Activated CD8-positive, alpha-beta T cell treated with anti-CD3 and anti-CD28 coated beads, Interleukin-2, amount 10 ng/mL, durations not matched to agents 7 days and 5 days (primary cell): ENCODE measurements around the gene PILRB. TPM values are rescaled to one million over a fixed set of nuclear protein-coding genes. Genes with fewer than 3 reads are reported as not detected.
A peak's percentile ranks its signal among the peaks of the same experiment; 100 is the strongest.
"Not testable (repeated sequence)": the region's sequence is repeated elsewhere in the genome, so short reads cannot be mapped to it uniquely, and the experiment has no call there.

ENCODE experiments used
- ATAC-seq: fragments of 150-1000 bp; cut with Tn5 transposase; one replicate; pipeline ENCODE4 v1.10.0; 2021; ENCODE audit warnings: moderate library complexity
- CTCF ChIA-PET: fragments of 350-600 bp; sonication (Branson Sonifier 250); formaldehyde crosslinking; loops from one replicate; lab custom pipeline; 2021; ENCODE audit warnings: antibody characterized with exemption; lab: Charles Lee
- POLR2A ChIA-PET: fragments of 350-600 bp; sonication (Branson Sonifier 250); formaldehyde crosslinking; loops from one replicate; lab custom pipeline; 2021; ENCODE audit warnings: antibody characterized with exemption; lab: Charles Lee
- DNase-seq: peaks from one replicate; pipeline ENCODE4 v3.0.0-alpha.2; 2020
- H3K27ac Mint-ChIP-seq: one replicate; pipeline ENCODE4 v1.8.0; 2021; ENCODE audit warnings: mild to moderate bottlenecking, mixed read lengths
- H3K27me3 Mint-ChIP-seq: one replicate; pipeline ENCODE4 v1.8.0; 2021; ENCODE audit warnings: low read depth, mixed read lengths
- H3K36me3 Mint-ChIP-seq: one replicate; pipeline ENCODE4 v1.8.0; 2021; ENCODE audit warnings: low read depth, mixed read lengths
- H3K4me1 Mint-ChIP-seq: one replicate; pipeline ENCODE4 v1.8.0; 2021; ENCODE audit warnings: low read depth, mixed read lengths
- H3K4me3 Mint-ChIP-seq: one replicate; pipeline ENCODE4 v1.8.0; 2021; ENCODE audit warnings: mild to moderate bottlenecking, mixed read lengths
- H3K9me3 Mint-ChIP-seq: one replicate; pipeline ENCODE4 v1.8.0; 2022; ENCODE audit warnings: mixed read lengths; ENCODE audit not compliant: insufficient read depth
- total RNA-seq, 2 experiments: library from RNA; stranded (reverse); gene quantifications; one replicate each; pipeline ENCODE4 v1.2.3, GENCODE V29; 2021

Gene PILRB
- total RNA-seq, 2 experiments from 2014 or later = 75.7 to 77.2 TPM

DNA sequence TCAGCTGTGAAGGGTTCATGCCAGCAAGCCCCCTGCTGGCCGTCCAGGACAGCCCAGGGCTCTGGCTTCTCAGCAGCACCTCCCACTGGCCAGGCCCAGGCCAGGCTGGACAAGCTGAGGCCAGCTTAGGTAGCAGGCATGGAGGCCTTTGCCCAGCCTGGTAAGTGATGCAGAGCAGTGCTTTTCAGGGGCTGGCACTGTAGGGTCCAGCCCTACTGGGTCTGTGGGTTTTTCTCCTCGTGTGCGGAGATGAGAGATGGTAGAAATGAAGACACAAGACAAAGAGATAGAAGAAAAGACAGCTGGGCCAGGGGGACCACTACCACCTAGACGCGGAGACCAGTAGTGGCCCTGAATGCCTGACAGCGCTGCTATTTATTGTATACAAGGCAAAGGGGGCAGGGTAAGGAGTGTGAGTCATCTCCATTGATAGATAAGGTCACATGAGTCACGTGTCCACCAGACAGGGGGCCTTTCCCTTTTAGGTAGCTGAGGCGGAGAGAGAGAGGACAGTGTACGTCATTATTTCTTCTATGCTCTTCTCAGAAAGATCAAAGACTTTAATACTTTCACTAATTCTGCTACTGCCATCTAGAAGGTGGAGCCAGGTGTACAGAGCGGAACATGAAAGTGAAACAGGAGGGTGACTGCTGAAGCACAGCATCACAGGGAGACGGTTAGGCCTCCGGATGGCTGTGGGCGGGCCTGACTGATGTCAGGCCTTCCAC, 13.2 kb upstream of the PILRB start:
- Mint-ChIP-seq H3K4me3 (peak overlapping the region; percentile 75), H3K4me1 (peaks cover 39% of the 10 kb centered on the region), H3K27ac (peak overlapping the region; percentile 96), H3K36me3 (peaks cover 65% of the 10 kb centered on the region)
- ChIA-PET POLR2A (interaction anchor here (0.6 to 1.6 kb wide), 5 partner anchors 9 to 244 kb away, joined by 3 to 5 read pairs (median 4); partner anchors contain the start of genes AP4M1, MCM7 and PVRIG), CTCF (interaction anchor here (0.6 to 2.8 kb wide), 11 partner anchors 19 to 221 kb away, joined by 3 to 13 read pairs (median 4); no protein-coding TSS in a partner anchor)
- H3K9me3 Mint-ChIP-seq, H3K27me3 Mint-ChIP-seq: not testable (repeated sequence)
- peak; percentile 91 for DNase-seq
- ATAC-seq = peak; percentile 91

DNA sequence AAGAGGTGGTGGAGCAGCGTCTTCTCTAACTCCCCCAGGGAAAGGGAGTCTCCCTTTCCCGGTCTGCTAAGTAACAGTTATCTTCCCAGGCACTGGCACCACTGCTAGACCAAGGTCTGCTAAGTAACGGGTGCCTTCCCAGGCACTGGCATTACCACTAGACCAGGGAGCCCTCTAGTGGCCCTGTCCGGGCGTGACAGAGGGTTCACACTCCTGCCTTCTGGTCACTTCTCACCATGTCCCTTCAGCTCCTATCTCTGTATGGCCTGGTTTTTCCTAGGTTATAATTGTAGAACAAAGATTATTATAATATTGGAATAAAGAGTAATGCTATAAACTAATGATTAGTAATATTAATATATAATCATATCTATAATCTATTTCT, 12.6 kb upstream of the PILRB start:
- ATAC-seq (peak; percentile 42), DNase-seq (peak; percentile 80)
- ChIA-PET POLR2A (interaction anchor here (0.6 to 1.6 kb wide), 5 partner anchors 10 to 244 kb away, joined by 3 to 5 read pairs (median 4); partner anchors contain the start of genes AP4M1, MCM7 and PVRIG), CTCF (interaction anchor here (0.8 to 2.8 kb wide), 10 partner anchors 19 to 221 kb away, joined by 3 to 13 read pairs (median 4); no protein-coding TSS in a partner anchor)
- peak overlapping the region; percentile 96 for H3K27ac Mint-ChIP-seq
- peak overlapping the region; percentile 75 for H3K4me3 Mint-ChIP-seq
- peaks cover 40% of the 10 kb centered on the region for H3K4me1 Mint-ChIP-seq
- peaks cover 66% of the 10 kb centered on the region for H3K36me3 Mint-ChIP-seq
- H3K27me3 Mint-ChIP-seq, H3K9me3 Mint-ChIP-seq: not testable (repeated sequence)

DNA sequence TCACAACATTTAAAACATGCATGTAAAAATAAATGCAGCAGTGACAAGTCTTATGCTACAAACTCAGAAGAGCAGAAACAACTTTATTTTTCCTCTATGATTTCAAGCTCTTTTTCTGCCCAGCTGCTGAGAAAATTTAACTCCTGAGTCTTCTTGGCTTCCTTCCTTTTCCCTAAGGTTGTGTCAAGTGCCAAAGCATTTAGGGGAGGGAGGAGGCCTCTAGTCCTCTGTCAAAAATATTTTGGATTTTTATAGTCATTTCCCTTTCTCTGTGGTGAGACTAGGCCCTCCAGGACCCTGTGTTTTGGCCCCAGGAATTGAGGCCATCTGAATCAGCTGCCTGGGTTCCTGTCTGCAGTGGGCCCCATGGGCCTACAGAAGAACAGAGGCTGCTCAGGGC, 11.0 kb upstream of the PILRB start:
- no peaks in the 10 kb centered on the region for H3K9me3 Mint-ChIP-seq
- H3K36me3 Mint-ChIP-seq = peaks cover 70% of the 10 kb centered on the region
- ChIA-PET CTCF (interaction anchor here (0.7 to 2.8 kb wide), 7 partner anchors 54 to 433 kb away, joined by 3 to 13 read pairs (median 3); no protein-coding TSS in a partner anchor), POLR2A (interaction anchor here (1.5 kb wide), 1 partner anchor 81 kb away, joined by 7 read pairs; the partner anchor contains the start of gene ZCWPW1)
- no peaks in the 10 kb centered on the region for H3K27me3 Mint-ChIP-seq
- no peak for ATAC-seq
- no peak for DNase-seq
- H3K4me3 Mint-ChIP-seq = no peak overlapping the region
- H3K4me1 Mint-ChIP-seq = peaks cover 48% of the 10 kb centered on the region
- peak overlapping the region; percentile 13 for H3K27ac Mint-ChIP-seq

DNA sequence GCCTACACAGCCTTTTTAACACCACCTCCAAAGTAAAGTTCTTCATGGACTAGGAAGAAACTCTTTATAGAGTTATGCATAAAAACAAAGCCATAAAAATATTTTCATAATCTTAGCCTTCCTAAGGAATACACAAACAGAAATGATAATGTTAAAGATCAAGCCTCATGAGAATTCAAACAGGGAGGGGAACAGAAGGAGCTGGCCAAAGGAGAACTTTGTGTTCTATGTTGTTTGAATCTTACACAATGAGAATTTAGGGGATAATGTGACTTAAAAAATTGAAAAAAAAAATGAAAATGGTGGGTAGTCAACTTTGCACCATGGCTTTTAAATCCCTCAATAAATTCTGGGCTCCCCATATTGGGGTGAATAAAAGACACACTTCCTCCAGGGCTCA, 9.1 kb upstream of the PILRB start:
- H3K4me1 Mint-ChIP-seq = peaks cover 54% of the 10 kb centered on the region
- no peaks in the 10 kb centered on the region for H3K9me3 Mint-ChIP-seq
- H3K27me3 Mint-ChIP-seq = no peaks in the 10 kb centered on the region
- no peak overlapping the region for H3K4me3 Mint-ChIP-seq
- peaks cover 70% of the 10 kb centered on the region for H3K36me3 Mint-ChIP-seq
- ChIA-PET POLR2A (interaction anchor here (0.9 kb wide), 1 partner anchor 429 kb away, joined by 3 read pairs; the partner anchor contains the start of gene TRIM4), CTCF (interaction anchor here (0.9 kb wide), 1 partner anchor 216 kb away, joined by 3 read pairs; no protein-coding TSS in a partner anchor)
- no peak for DNase-seq
- no peak for ATAC-seq
- no peak overlapping the region for H3K27ac Mint-ChIP-seq

DNA sequence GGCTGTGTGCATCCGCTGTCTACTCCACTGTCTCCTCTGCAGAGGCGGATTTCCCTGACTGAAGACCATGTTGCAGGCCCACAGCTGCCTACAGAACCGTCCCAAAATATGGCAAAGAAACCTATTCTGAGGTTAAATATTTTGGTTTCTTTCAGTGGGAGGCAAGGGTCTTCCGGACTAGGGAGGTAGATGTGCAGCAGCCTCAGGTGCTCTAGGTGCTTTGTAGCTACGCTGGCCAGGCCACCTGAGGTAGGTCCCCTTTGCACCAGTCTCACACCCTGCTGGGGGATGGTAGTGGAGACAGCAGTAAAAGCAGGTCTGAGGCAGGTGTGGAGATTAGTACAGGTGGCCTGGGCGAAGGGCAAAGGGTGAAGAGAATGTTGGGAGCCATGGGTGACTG, 8.2 kb upstream of the PILRB start:
- ChIA-PET CTCF (no interaction called here), POLR2A (no interaction called here)
- Mint-ChIP-seq H3K27me3 (no peaks in the 10 kb centered on the region), H3K4me3 (no peak overlapping the region), H3K4me1 (peaks cover 47% of the 10 kb centered on the region), H3K27ac (peak overlapping the region; percentile 44), H3K36me3 (peaks cover 64% of the 10 kb centered on the region), H3K9me3 (no peaks in the 10 kb centered on the region)
- DNase-seq (no peak), ATAC-seq (no peak)

DNA sequence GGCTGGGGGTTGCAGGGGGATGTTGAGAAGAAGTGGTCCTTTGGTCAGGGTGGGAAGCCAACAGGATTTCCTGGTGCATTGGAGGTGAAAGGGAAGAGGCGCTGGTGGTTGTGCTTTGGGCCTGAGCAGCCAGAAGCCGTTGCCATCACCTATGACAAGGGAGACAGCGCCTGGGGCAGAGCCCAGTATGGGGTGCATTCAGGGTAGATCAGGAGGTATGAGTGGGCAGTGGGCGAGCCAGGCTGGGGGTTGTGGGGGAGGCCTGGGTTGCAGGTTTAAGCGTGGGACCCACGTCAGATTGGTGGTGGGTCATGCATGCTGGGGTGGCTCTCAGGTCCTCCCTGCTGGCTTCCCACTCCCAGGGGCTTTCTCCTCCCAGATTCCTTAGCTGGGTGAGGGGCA, 6.3 kb upstream of the PILRB start:
- Mint-ChIP-seq H3K4me3 (peak overlapping the region; percentile 74), H3K36me3 (peaks cover 63% of the 10 kb centered on the region), H3K4me1 (peaks cover 44% of the 10 kb centered on the region), H3K9me3 (no peaks in the 10 kb centered on the region), H3K27ac (peak overlapping the region; percentile 92), H3K27me3 (no peaks in the 10 kb centered on the region)
- CTCF ChIA-PET = no interaction called here
- ATAC-seq (peak; percentile 35), DNase-seq (no peak)
- POLR2A ChIA-PET = no interaction called here

DNA sequence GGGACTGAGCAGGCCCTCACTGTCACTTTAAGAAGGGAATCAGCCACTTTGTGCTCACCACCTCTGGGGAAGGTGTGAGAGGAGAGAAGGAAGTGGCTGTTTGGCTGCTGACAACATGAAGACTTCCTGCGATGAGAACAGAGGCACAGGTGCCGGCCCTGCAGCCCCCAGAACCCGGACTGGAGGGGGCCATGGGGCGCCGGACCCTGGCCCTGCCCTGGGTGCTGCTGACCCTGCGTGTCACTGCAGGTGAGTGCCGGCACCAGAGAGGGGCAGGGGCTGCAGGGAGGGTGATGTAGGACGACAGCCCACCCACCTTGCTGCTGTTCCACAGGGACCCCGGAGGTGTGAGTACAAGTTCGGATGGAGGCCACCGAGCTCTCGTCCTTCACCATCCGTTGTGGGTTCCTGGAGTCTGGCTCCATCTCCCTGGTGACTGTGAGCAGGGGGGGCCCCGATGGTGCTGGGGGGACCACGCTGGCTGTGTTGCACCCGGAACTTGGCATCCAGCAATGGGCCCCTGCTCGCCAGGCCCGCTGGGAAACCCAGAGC, 5.6 kb upstream of the PILRB start:
- Mint-ChIP-seq H3K4me1 (peaks cover 44% of the 10 kb centered on the region), H3K27ac (peak overlapping the region; percentile 92), H3K4me3 (peak overlapping the region; percentile 74), H3K36me3 (peaks cover 59% of the 10 kb centered on the region)
- POLR2A ChIA-PET, H3K27me3 Mint-ChIP-seq, H3K9me3 Mint-ChIP-seq, DNase-seq, CTCF ChIA-PET: not testable (repeated sequence)
- ATAC-seq = peak; percentile 83

DNA sequence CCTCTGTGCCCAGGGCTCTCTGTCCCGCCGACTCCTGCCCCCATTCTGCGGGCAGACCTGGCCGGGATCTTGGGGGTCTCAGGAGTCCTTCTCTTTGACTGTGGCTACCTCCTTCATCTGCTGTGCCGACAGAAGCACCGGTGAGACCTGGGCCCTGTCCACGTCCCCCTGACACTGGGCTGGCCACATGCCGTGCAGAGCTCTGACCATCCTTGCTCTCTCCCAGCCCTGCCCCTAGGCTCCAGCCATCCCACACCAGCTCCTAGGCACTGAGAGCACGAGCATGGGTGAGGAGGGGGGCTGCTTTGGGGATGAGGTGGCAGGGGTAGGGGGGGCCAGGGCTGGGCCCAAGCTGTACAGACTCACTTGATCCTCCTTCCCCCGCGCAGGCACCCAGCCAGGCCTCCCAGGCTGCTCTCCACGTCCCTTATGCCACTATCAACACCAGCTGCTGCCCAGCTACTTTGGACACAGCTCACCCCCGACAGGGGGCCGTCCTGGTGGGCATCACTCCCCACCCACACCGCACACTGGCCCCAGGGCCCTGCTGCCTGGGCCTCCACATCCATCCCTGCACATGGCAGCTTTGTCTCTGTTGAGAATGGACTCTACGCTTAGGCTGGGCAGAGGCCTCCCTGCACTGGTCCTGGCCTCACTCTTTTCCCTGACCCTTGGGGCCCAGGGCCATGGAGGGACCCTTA, 4.8 kb upstream of the PILRB start:
- Mint-ChIP-seq H3K4me3 (peak overlapping the region; percentile 67), H3K9me3 (no peaks in the 10 kb centered on the region), H3K4me1 (peaks cover 44% of the 10 kb centered on the region), H3K36me3 (peaks cover 55% of the 10 kb centered on the region), H3K27me3 (no peaks in the 10 kb centered on the region), H3K27ac (peak overlapping the region; percentile 92)
- ATAC-seq (no peak), DNase-seq (no peak)
- POLR2A ChIA-PET = no interaction called here
- CTCF ChIA-PET = no interaction called here

DNA sequence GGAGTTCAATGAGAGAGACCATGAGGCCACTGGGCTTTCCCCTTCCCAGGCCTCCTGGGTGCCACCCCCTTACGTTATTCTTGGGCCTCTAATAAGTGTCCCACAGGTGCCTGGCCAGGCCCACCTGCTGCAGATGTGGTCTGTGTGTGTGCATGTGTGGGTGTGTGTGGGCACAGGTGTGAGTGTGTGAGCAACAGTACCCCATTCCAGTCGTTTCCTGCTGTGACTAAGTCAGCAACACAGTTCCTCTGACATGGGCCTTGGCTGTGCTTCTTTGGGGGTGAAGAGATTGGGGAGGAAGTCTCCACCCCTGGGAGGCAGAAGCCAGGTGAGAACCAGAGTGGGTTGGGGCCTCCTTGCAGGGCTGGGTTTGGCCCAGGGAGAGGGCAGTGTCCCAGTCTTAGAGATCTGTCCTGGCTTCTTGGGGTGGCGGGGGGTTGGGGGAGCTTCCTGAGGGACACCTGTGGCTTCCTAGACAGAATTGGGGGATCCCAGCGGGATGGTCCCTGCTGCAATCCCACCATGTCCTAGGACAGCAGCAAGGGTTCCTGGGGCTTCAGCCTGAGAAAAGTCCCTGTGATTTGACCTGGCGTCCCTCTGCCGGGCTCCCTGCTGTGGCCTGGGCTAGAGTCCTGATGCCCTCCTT, 4.1 kb upstream of the PILRB start:
- Mint-ChIP-seq H3K4me1 (peaks cover 44% of the 10 kb centered on the region), H3K36me3 (peaks cover 53% of the 10 kb centered on the region), H3K9me3 (no peaks in the 10 kb centered on the region), H3K4me3 (peak overlapping the region; percentile 67), H3K27me3 (no peaks in the 10 kb centered on the region), H3K27ac (peak overlapping the region; percentile 92)
- ChIA-PET CTCF (no interaction called here), POLR2A (no interaction called here)
- no peak for ATAC-seq
- peak; percentile 35 for DNase-seq

DNA sequence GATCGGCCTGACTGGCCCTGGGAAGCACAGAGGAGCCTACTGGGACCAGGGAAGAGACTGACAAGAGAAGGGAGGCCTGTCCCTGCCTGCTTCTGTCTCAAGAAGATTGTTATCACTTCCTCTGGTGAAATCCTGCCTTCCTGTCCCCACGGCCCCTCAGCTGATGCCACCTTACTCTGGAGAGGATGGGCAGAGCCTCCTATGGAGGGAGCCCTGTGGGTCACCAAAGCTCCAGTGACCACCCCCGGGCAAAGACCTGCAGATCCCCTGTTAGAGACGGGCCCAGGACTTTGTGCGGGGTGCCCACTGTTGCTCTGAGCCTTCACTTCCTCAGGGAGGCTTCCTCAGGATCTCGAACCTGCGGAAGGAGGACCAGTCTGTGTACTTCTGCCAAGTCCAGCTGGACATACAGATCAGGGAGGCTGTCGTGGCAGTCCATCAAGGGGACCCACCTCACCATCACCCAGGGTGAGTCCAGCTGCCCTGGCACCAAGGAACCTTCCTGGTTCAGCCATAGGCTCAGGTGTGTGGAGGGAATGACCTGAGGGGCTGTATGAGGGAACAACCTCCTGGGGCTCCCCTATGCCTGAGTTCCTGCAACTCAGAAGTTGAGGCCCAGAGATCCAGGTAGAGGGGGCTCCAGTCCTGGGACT, 1.4 kb upstream of the PILRB start:
- Mint-ChIP-seq H3K27ac (peak overlapping the region; percentile 46), H3K36me3 (peaks cover 55% of the 10 kb centered on the region), H3K27me3 (no peaks in the 10 kb centered on the region), H3K9me3 (no peaks in the 10 kb centered on the region), H3K4me3 (no peak overlapping the region), H3K4me1 (peaks cover 28% of the 10 kb centered on the region)
- CTCF ChIA-PET = no interaction called here
- DNase-seq = no peak
- POLR2A ChIA-PET = interaction anchor here (0.9 kb wide), 1 partner anchor 8 kb away, joined by 3 read pairs; no protein-coding TSS in a partner anchor
- ATAC-seq = no peak

DNA sequence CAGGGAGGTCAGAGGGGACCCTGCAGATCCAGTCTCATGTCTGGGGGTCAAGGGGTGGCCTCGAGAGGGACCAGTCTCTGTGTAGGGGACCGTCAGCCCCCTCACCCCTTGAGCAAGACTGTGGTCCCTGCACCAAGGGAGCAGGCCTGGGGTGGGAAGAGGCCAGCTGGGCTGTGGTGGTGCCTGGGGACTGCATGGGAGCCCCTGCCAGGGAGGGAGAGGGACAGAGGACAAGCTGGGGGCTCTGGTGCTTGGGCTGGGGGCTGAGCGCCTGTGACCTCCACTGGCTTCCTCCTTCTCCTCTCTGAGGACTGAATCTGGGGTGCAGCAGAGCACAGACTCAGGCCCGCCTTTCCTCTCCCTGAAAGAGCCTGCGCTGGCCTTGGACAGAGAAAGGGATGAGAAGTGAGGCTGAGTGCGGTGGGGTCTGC, 771 bp upstream of the PILRB start:
- ATAC-seq (no peak), DNase-seq (no peak)
- Mint-ChIP-seq H3K9me3 (no peaks in the 10 kb centered on the region), H3K4me3 (no peak overlapping the region), H3K4me1 (peaks cover 23% of the 10 kb centered on the region), H3K27ac (peak overlapping the region; percentile 46), H3K36me3 (peaks cover 60% of the 10 kb centered on the region), H3K27me3 (no peaks in the 10 kb centered on the region)
- POLR2A ChIA-PET = interaction anchor here (0.9 kb wide), 1 partner anchor 8 kb away, joined by 3 read pairs; no protein-coding TSS in a partner anchor
- CTCF ChIA-PET = no interaction called here
